GM19452 (cell line): ENCODE measurements around the gene OTOS.

ENCODE experiments used
- ATAC-seq: cut with Tn5 transposase; IDR thresholded peaks from one replicate; pipeline ENCODE4 v1.9.1; 2021; ENCODE audit not compliant: unreplicated experiment

The OTOS gene

DNA sequence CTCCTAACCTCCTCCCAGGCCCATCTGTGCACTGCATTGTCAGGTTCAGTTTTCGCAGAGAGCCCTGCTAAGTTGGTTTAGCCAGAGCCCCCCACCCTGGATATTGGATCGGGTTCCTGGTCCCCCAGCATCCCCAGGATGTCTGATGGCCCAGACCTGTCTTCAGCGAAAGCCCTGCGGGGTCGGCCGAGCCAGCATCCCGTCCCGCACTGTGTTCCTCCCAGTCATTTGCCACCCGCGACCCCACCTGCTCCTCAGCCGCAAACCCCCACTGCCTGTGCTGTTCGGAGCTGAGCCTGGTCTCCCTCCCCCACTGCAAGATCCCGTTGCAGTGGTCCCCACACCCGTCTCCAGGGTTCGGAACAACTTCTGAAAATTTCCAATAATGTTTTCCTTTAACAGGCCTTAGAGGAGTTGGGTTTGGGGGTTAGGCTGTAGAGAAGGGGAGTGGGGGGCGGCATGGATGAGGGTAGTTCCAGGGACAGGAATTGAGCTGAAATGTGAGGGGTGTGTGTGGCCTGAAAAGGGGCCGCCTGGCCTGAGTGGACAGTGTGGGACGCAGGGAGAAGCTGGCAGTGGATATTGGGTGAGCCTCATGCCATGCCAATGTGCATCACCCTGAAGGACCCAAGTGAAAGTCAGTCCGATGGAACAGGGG, 2.7 kb downstream of the OTOS start:
- no peak for ATAC-seq

DNA sequence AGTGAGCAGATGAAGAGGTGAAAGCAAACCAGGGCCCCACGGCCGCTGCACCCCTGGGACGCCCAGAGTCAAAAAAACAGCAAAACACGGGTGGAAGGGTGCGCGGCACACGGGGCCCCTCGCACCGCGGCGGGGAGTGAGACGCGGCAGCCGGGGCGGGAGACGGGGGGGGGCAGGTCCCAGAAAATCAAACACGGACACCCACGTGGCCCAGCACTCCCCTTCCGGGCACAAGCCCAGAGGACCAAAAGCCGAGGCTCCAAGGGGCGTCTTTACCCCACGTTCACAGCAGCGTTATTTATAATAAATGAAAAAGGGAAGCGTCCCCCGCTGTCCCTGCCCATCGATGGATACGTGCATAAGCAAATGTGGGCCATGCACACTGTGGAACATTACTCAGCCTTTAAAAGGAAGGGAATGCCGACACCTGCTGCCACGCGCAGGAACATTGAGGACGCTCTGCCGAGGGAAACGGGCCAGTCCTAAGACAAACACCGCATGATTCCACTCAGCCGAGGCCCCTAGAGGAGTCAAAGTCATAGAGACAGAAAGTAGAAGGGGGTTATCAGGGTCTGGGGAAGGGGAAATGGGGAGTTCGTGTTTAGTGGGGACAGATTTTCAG, 3.7 kb downstream of the OTOS start:
- ATAC-seq = peak; percentile 9

DNA sequence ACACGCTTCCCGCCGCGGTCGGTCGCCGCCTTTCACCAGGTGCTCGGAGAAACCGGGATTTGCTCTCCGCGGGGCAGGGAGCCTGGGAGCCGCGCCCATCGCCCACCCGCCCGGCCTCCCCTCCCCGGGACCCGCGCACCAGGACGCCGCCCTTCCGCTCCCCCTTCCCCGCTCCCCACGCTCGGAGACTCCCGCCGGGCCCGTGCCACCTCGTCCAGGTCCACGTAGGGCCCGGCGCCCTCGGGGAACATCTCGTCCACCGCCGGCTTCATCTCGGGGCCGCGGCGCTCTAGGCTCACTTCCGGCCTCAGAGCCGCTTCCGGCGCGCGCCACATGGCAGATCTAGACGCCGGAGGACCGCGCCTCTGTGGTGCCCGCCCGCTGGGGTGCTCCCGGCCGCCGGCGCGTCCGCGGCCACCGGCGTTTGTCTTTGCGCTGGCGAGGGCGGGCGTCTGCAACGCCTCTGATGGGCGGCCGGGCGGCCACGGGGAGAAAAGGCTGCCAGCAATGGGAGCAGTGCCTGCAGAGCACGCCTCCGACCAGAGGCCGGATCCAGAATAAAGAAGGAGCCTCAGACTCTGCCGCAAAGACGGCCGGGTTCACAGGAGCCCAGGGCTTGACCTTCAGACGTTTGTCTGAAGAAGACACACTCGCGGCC, 4.3 kb downstream of the OTOS start, which contains the start of gene COPS9:
COPS9 (minus strand) TSS at position 293 of the 658 bp plus-strand sequence; CDS start at position 272, 21 bp downstream.
- ATAC-seq = peak; percentile 97

DNA sequence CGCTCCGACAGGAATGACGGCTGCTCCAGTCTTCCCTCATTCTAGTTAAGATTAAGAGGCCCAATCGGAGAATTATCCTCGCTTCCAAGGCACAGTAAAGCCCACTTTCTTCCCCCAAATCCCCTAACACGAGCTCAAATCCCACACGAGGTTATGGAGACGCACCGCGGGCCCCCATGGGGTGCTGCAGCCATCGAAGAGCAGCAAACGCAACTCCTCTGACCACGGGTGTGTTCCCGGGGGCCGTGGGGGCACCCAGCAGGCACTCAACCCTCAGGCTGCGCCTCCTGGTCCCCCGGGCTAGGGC, 4.8 kb downstream of the OTOS start:
- ATAC-seq = peak; percentile 17

DNA sequence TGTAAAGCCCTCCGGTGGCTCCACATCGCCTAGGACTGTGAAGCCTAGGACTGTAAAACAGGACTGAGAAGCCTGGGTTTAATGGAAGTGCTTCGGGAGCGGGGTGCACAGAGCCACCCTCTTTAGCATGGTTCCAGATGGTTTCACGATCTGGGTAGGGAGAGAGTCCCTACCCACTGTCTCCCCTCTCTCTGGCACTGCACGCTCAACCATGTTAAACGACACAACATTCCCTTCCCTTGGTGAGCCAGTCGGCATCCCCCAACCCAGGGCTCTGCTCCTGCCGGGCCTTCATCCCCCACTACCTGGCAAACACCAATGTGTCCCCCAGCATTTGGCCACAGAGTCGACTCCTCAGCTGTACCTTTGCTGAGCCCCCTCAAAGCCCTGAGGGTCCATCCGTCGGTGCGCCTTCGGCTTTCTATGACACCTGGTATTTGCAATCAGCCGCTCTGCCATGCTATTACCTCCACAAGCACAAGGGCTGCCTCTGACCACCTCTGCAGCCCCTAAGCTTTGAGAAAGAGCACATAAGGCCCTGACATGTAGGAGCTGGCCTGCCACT, 5.4 kb downstream of the OTOS start:
- ATAC-seq = no peak

DNA sequence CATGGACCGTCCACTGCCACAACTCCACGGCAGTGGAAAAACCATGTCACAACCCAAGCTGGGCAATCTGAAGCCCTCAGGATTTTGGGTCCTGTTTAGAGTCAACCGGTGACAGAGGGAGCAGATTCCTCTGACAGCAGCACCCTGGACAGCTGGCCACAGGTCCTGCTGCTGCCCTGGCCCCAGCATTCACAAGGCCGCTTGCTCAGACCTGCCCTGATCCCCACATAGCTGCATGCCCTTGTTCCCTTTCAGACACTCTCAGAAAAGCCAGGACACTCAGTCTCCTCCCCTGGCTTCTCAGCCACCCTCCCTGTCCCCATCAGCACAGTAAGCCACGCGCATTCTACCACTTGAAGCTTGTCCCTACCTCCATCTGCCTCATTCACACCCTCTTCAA, 6.0 kb downstream of the OTOS start:
- ATAC-seq = no peak

DNA sequence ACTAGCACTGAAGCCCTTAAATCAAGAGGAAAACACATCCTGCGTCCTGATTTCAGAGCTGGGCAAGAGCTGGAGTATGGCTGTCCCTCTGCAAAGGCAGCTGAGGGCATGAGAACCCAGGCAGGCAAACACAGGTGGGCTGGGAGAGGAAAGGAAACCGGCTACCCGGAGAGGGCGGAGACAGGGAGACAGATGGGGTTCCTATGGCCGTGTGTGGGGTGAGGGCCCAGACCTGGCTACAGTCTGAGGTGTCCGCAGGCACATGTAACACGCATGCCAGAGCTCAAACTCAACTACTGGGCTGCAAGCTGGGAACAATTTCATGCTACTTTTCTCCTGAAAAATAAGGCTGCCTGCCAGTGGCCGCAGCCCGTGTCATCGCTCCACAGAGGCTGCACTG, 7.1 kb downstream of the OTOS start:
- ATAC-seq = no peak

DNA sequence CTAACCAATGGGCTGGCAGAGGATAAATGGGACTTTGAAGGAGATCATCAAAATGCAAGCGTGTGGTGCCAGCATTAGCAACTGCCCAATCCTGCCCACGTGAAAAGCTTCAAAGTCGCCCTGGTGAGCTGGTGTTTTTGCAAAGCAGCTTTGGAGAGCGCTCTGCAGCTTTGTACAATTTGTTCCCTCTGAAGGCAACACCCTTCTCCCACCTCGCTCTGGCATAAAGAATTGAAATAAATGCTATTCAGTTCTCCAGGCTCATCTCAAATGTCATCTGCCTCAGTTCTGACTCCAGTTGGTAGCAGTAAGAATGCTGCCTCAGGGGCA, 7.8 kb downstream of the OTOS start:
- no peak for ATAC-seq

DNA sequence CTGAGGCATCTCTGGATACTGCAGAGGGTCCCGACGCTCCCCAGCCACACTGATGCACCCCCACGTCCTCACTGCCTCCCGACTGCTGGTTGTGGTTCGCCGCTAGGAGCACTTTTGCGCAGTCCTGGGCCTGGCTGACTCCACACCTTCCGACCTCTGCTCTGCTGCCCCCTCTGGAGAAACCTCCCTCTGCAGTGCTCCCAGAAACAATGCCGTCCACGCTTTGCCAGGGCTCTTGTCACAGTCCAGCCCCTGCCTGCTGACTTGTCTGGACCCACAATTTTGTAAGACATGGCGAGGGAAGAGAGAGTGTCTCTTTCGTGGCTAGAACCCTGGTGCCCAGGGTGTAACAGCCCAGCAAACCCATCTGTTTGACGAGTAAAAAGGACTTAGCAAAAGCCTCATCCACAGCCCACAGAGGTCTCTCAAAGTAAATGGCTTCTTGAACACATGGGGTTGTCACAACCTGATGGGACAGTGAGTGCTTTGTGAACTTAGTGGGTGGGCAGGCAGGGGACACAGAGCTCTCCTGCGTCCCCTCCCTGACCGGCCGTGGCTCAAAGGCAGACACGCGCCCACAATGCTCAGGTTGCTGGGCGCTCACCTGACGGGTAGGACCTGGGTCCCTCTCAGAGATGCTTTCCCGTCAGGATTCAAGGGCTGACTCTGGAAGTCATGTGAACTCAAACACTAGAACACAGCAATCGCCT, 8.4 kb downstream of the OTOS start:
- no peak for ATAC-seq

DNA sequence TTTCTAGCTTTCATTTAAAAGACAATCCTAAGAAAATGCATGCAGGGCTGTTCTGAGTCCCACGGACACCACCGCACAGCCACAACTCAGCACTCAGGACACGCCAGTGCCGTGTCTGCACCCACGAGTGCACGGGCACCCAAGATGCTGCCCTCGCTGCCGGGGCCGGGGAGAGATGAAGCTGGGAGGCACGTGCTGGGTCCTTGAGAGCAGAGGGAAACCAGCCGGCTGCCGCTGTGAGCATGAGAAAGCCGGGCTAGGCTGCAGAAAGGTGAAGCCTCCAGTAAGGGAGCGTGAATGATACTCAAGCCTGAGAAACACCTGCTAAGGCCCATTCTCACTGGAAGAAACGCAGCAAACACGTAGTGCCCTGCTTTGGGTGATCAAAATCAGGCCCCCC, 9.2 kb downstream of the OTOS start:
- ATAC-seq = no peak

DNA sequence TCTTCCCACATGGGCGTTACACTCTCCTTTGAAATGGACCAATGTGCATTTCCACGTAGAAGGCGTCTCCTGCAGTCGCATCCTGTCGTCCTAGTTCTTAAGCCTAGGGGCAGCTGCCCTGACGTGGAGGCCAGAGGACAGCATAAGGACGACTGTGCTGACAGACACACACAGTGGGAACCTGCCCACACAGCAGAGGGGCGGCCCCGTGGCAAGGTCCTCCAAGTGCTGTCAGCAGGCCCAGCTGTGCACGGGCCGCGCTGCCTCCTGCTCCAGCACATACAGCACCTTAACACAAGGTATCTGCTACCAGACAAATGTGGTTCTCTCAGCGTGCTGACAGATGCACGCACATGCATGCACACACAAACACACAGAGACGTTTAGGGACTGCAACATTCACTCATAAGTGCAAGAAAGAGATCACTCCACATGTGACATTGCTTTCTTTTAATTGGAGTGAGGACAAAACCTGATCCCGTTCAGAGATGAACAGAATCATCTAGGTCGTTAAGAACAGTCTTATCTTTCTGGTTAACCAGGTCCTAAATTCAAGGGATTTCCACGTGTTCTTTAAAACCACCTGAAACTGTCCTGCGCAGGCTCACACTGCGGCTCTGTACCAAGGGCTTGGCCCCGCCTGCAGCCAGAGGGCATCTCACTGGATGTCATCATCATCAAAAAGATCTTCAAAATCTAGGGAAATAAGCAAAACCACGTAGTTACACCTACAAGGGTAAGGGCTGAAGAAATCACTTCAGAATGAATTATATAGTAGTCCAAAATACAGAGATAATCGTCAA, 9.9 kb downstream of the OTOS start:
- ATAC-seq = no peak

DNA sequence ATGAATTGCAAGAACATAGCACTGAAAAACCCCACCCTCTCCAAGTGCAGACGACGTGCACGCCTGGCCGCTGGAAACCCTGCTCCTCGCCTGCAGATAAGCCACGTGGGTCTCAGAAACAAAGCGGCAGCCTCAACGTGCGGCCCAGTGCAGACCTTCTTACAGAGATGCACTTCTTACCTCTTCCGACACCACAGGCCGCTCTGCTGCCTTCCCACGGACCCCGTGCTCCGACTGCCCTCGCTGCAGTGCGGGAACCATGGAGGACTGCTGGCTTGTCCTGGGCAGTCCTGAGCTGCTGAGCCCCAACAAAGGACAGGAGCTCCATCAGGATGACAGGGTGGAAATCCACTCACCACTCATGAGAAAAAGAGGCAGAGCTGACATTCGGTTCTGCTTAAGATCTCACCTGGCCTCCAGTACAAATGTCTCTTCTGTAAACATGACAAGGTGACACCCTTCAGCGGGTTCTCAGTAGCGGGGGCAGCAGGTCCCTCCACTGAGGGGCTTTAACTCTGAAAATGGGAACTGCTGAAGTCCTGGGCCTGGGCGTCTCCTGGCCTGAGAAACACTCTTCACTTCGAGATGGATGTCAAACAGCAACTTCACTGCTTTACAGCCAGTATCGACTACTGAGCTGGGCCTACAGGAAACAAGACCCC, 10.6 kb downstream of the OTOS start:
- no peak for ATAC-seq

DNA sequence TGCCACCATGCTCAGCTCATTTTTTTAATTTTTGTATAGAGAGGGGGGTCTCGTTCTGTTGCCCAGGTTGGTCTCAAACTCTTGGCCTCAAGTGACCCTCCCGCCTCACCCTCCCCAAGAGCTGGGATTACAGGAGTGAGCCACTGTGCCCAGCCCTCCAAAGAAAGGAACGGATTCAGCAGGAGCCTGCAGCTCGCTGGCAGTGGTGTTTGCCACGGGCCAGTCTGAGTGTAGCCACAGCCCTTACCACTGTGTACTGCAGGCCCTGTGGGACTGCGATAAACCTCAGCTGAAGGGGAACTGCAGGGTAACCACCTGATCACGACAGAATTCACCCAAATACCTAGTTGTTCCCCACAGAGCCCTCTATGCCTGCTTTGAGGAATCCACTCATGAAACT, 11.1 kb downstream of the OTOS start:
- no peak for ATAC-seq

DNA sequence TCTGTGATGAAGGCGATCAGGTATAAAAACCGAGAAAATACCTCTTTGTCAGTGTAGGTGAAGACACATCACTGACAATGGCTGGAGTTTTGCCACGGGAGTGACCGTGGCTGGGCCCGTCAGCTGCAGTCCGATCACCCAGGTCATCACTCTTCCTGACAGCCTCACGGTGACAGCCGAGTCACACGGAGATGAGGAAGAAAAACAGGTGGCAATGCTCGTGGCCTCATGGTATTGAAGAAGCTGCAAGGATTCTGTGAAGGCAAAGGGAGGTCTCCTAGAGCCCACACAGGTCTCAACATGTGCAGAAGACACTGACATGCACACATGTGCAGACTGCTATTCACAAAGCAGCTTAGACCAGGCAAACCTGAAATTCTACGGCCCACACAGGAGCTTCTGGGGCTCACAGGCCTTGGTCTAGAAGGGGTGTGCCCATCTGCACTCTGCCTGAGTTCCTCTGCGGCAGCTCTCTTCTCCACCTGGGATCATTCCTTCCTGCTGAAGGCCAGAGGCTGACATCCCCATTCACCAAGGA, 11.8 kb downstream of the OTOS start:
- no peak for ATAC-seq

DNA sequence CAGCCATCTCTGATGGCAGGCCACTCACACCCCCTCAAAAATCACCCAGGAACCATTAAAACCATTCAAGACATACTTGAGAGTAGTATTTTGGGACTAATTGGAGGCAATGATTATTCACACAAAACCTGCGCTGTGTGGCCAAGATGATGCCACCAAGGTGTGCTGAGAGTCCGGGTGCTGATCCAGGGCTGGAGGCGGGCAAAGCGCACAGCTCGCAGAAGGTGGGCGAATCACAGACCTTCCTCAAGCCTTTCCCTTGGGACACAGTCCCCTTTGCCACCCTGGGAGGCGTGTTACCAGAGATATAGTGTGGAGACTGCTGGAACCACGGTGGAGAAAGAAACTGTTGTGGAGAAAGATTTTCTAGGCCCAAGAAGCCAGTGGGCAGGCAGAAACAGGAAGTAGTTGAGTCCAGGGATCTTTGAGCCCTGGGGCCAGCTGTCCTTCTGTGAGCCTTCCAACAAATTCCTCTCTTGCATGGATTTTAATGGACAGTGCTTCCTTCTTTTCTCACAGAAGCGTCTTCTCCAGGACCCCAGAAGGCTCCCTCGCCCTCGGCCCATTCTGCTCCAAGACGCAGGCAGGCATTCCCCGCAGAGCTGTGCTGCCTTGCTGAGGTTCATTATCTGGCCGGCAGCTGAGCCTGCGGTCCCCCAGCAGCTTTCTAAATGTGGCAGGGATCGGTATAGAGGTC, 12.4 kb downstream of the OTOS start:
- ATAC-seq = no peak

DNA sequence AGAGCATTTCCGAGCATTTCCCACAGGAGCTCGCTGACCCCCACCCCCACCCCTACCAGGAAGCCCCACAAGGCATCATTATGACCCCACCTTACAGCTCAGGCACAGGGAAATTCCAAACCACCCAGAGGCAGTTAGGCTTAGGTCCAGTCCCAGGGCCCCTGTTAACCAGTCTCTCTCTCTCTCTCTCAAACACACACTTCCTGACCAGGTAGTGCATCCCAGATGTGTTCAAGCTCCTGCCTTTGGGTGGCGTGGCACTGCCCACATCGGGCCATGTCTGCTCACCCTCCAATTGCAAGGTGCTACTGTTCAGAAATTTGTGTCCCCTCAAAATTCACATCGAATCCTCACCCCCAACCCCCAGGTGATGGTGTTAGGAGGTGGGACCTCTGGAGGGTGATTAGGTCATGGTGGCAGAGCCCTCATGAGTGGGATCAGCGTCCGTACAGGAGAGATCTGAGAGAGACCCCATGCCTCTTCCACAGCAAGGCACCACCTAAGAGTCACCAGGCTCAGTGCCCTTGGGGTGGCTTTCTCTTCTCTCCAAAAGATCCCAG, 13.2 kb downstream of the OTOS start:
- ATAC-seq = no peak

DNA sequence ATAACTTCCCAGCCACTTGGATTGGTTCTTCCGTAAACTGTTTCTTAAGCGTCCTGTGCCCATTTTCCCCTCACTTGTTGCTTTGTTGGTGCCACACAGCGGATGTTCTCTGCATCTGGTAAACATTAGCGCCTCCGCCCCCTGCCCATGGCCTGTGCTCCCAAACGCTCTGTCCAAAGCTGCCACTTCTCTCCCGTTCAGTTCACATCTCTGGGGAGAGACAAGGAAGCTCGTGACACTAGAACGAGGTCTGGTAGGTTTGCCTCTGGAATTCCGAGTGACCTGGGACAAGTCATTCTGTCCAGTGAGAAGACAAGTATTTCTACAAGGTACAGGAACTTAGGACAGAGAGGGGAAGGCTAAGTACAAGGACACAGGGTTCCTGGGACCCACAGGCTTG, 13.7 kb downstream of the OTOS start:
- no peak for ATAC-seq

DNA sequence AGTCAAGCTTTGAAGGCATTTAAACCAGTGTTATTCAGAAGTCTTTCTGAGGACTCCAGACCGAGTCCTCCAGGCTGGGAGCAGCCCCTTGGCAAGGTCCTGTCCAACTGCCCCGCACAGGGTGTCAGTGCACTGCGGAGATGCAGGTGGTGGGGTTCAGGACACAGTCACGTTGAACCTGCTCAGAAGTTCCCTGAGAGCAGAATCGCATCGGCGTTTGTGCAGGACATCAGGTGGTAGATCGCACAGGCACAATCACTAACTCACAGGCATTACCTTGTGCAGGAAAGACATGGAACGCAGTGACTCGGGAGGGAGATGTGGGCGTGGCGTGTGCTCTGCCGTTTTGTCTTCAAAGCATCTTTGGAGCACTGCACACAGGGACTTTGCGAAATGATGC, 14.7 kb downstream of the OTOS start:
- ATAC-seq = no peak

DNA sequence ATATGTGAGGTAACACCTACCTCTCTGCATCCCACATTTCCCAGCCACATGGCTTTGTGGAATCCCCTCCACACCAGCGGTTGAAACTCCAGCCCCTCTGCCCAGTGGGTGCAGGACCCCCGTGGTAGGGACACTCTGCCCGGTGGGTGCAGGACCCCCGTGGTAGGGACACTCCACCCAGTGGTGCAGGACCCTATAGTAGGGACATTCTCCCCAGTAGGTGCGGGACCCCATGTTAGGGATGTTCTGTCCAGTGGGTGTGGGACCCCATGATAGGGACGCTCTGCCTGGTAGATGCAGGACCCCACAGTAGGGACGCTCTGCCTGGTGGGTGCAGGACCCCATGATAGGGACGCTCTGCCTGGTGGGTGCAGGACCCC, 15.8 kb downstream of the OTOS start:
- no peak for ATAC-seq
